HG03045 (cell line): ENCODE measurements around the gene C1QTNF6.

Experiments used
- ATAC-seq: cut with Tn5 transposase; IDR thresholded peaks from one replicate; pipeline ENCODE4 v1.9.1; 2021; ENCODE audit warnings: mild to moderate bottlenecking, moderate library complexity; ENCODE audit not compliant: unreplicated experiment

Gene C1QTNF6

GRCh38 chr22:37224757-37225420 is 36.8 kb upstream of the C1QTNF6 start:
- ATAC-seq = no peak

GRCh38 chr22:37223965-37224551 is 36.0 kb upstream of the C1QTNF6 start:
- no peak for ATAC-seq

GRCh38 chr22:37222440-37222971 is 34.5 kb upstream of the C1QTNF6 start:
- ATAC-seq = no peak

- no peak for ATAC-seq
Observed at GRCh38 chr22:37221424-37222333, 33.6 kb upstream of the C1QTNF6 start.

GRCh38 chr22:37220543-37220981 is 32.5 kb upstream of the C1QTNF6 start:
- ATAC-seq = no peak

- ATAC-seq = no peak
Observed at GRCh38 chr22:37219533-37219932, 31.5 kb upstream of the C1QTNF6 start.

- peak; percentile 80 for ATAC-seq
Observed at GRCh38 chr22:37218771-37219411, 30.8 kb upstream of the C1QTNF6 start.

- ATAC-seq = no peak
Observed at GRCh38 chr22:37218399-37218770, 30.3 kb upstream of the C1QTNF6 start.

GRCh38 chr22:37215890-37216289 is 27.8 kb upstream of the C1QTNF6 start:
- ATAC-seq = no peak

- no peak for ATAC-seq
Observed at GRCh38 chr22:37214731-37215030, 26.6 kb upstream of the C1QTNF6 start.

GRCh38 chr22:37213941-37214730 is 26.1 kb upstream of the C1QTNF6 start:
- ATAC-seq = no peak

- no peak for ATAC-seq
Observed at GRCh38 chr22:37213218-37213855, 25.3 kb upstream of the C1QTNF6 start.

GRCh38 chr22:37212174-37212906 is 24.3 kb upstream of the C1QTNF6 start, which contains the start of gene SSTR3:
Gene SSTR3 (minus strand): TSS chr22:37212477. CDS start chr22:37207803, 4,674 bp downstream.
- ATAC-seq = no peak

GRCh38 chr22:37211866-37212173 is 23.8 kb upstream of the C1QTNF6 start:
- ATAC-seq = no peak

GRCh38 chr22:37211075-37211865 is 23.2 kb upstream of the C1QTNF6 start:
- no peak for ATAC-seq

- ATAC-seq = no peak
Observed at GRCh38 chr22:37210041-37210803, 22.2 kb upstream of the C1QTNF6 start.

GRCh38 chr22:37209140-37209845 is 21.2 kb upstream of the C1QTNF6 start:
- ATAC-seq = no peak
